ENCODE data around the gene FGF12.

The FGF12 gene

DNA sequence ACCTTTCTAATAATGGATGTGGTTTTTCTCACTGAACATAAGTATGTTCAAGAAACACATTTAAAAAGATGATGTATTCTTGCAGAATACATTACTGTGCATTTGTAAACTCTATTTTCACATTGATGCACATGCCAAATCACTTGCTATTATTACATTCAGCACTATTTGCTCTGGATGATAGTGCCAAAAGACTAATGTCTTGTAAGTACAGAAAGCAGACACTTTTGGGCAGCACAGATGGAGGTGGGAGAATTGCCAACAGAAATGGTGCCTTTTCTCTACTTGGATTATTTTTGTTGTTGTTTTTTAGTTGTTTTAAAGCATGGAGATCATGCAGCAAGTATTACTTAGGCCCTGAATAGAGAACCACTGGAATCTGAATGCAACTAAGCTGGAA lies 10.2 kb upstream of the FGF12 start:
- Histone ChIP-seq H3K9ac (no peak overlapping the region), H3K4me3 (ENCODE audit: low read depth, low read length) (no peak overlapping the region), H2AFZ (no peak overlapping the region), H3K4me2 (ENCODE audit: low read length) (no peak overlapping the region), H3K9me3 (ENCODE audit: control insufficient read depth, low read length) (no peaks in the 10 kb centered on the region), H3K27me3 (ENCODE audit: control insufficient read depth, insufficient read depth, low read length) (no peaks in the 10 kb centered on the region), H3K4me1 (no peaks in the 10 kb centered on the region), H3K79me2 (no peaks in the 10 kb centered on the region), H3K27ac (no peak overlapping the region), H3K36me3 (ENCODE audit: control insufficient read depth, insufficient read depth, low read length) (no peaks in the 10 kb centered on the region)
- TF ChIP-seq CTCF (IDR thresholded peaks at IDR 0.05), result no peak

DNA sequence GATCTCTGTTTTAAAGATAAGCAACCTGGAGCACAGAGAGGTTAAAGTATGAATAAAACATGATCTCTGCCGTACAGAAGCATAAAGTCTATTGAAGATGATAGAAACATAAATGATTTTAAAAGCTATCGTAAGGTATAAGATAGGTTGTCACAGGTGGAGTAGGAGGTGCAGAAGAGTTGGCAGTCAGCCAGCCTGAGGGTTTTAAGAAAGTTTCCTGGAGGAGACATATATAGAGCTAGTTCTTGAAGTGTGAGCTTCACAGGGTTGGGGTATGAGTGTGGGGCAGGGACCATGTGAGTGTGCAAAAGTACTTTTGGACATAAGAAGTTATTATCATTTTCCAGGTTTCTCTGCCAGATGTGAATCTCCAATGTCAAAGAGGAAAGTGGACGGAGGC lies 3.9 kb upstream of the FGF12 start:
- H3K27me3 ChIP-seq (ENCODE audit: control insufficient read depth, insufficient read depth, low read length), result no peaks in the 10 kb centered on the region
- no peaks in the 10 kb centered on the region for H3K9me3 ChIP-seq (ENCODE audit: control insufficient read depth, low read length)
- H3K9ac ChIP-seq, result no peak overlapping the region
- H3K4me1 ChIP-seq, result peaks cover 6% of the 10 kb centered on the region
- no peak overlapping the region for H2AFZ ChIP-seq
- no peak overlapping the region for H3K4me2 ChIP-seq (ENCODE audit: low read length)
- no peaks in the 10 kb centered on the region for H3K79me2 ChIP-seq
- H3K27ac ChIP-seq, result no peak overlapping the region
- TF ChIP-seq CTCF (IDR thresholded peaks at IDR 0.05), result no peak
- H3K4me3 ChIP-seq (ENCODE audit: low read depth, low read length), result no peak overlapping the region
- H3K36me3 ChIP-seq (ENCODE audit: control insufficient read depth, insufficient read depth, low read length), result no peaks in the 10 kb centered on the region

DNA sequence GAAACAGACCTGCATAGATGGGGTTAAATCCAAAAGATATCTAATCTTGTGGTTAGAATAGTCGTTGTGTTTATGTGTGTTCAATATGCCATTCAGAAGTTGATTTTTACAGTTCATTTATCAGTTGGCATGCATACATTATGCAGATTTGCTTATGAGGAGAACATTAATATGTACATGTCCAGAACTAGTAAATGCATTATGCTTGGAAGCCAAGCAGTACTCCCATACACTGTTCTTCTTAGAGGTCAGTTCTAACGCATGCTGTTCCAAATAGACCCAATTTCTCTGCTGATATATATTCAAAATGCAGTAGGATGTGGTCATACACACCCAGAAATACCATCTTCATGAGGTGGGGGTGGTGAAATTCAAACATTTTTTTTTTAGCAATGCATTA lies 956 bp downstream of the FGF12 start:
- H3K4me2 ChIP-seq (ENCODE audit: low read length), result no peak overlapping the region
- H3K4me1 ChIP-seq, result peaks cover 6% of the 10 kb centered on the region
- H3K4me3 ChIP-seq (ENCODE audit: low read depth, low read length), result no peak overlapping the region
- no peaks in the 10 kb centered on the region for H3K9me3 ChIP-seq (ENCODE audit: control insufficient read depth, low read length)
- H2AFZ ChIP-seq, result no peak overlapping the region
- H3K27ac ChIP-seq, result no peak overlapping the region
- no peak overlapping the region for H3K9ac ChIP-seq
- no peaks in the 10 kb centered on the region for H3K27me3 ChIP-seq (ENCODE audit: control insufficient read depth, insufficient read depth, low read length)
- H3K79me2 ChIP-seq, result no peaks in the 10 kb centered on the region
- no peaks in the 10 kb centered on the region for H3K36me3 ChIP-seq (ENCODE audit: control insufficient read depth, insufficient read depth, low read length)
- TF ChIP-seq CTCF (IDR thresholded peaks at IDR 0.05), result no peak

DNA sequence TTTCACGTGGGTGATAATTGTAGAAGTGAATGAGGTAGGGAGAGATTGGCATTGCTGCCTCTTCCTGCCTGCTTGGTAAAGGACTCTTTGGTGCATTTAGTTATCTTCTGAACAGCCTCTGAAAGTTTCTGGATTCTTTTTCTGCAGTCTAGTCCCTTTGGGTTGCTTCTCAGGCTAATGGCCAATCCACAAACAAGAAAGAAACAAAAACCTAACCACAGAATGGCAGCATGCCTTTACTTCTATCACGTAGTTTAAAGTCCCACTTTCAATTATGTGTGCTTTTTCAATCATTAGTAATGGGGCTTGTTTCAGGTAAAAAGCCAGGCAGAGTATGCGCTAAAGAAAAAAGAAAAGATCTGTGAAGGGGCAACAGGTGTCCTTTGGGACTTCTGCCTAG lies 7.4 kb downstream of the FGF12 start:
- Histone ChIP-seq H2AFZ (no peak overlapping the region), H3K4me1 (no peaks in the 10 kb centered on the region), H3K9me3 (ENCODE audit: control insufficient read depth, low read length) (no peaks in the 10 kb centered on the region), H3K4me3 (ENCODE audit: low read depth, low read length) (no peak overlapping the region), H3K27ac (no peak overlapping the region), H3K79me2 (no peaks in the 10 kb centered on the region), H3K36me3 (ENCODE audit: control insufficient read depth, insufficient read depth, low read length) (no peaks in the 10 kb centered on the region), H3K4me2 (ENCODE audit: low read length) (no peak overlapping the region), H3K27me3 (ENCODE audit: control insufficient read depth, insufficient read depth, low read length) (no peaks in the 10 kb centered on the region), H3K9ac (no peak overlapping the region)
- TF ChIP-seq CTCF (IDR thresholded peaks at IDR 0.05), result no peak

DNA sequence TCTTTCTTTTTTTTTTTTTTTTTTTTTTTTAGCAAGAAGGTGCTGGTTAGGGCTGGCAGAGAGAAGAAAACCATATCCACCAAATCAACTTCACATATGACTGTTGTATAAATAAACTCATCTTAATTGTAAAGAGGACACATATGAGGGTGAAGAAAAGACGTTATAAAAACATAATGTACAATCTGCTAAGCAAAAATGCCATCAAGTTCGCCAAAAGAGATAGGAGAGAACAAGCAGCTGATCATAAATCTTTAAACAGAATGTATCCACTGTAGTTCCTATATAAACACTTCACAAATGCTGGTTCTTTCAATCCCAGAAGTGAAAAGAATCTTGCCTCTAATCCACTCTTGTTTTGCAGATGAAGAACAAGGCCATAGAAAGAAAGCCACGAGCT lies 9.2 kb downstream of the FGF12 start:
- TF ChIP-seq CTCF (IDR thresholded peaks at IDR 0.05), result no peak
- Histone ChIP-seq H3K4me3 (ENCODE audit: low read depth, low read length) (no peak overlapping the region), H3K4me1 (no peaks in the 10 kb centered on the region), H3K9ac (no peak overlapping the region), H3K27me3 (ENCODE audit: control insufficient read depth, insufficient read depth, low read length) (no peaks in the 10 kb centered on the region), H3K79me2 (no peaks in the 10 kb centered on the region), H3K27ac (no peak overlapping the region), H2AFZ (no peak overlapping the region), H3K36me3 (ENCODE audit: control insufficient read depth, insufficient read depth, low read length) (no peaks in the 10 kb centered on the region), H3K4me2 (ENCODE audit: low read length) (no peak overlapping the region), H3K9me3 (ENCODE audit: control insufficient read depth, low read length) (no peaks in the 10 kb centered on the region)

All from parathyroid adenoma (tissue), 2 donors.